ENCODE data around the gene C10orf62.

C10orf62 gene

GRCh38 chr10:97587183-97587582, 2.3 kb upstream of the C10orf62 start:
- DNase-seq, result no peak

GRCh38 chr10:97590082-97590747, 694 bp downstream of the C10orf62 start:
- no peak for DNase-seq

GRCh38 chr10:97590748-97591495, 1.4 kb downstream of the C10orf62 start:
- DNase-seq, result no peak

- DNase-seq, result peak; percentile 39
Observed at GRCh38 chr10:97593421-97593820, 3.9 kb downstream of the C10orf62 start.

GRCh38 chr10:97596101-97597082, 6.9 kb downstream of the C10orf62 start:
- peak; percentile 93 for DNase-seq

GRCh38 chr10:97597778-97598177, 8.3 kb downstream of the C10orf62 start:
- DNase-seq, result peak; percentile 25

GRCh38 chr10:97598407-97599271, 9.1 kb downstream of the C10orf62 start:
- no peak for DNase-seq

GRCh38 chr10:97599272-97599619, 9.7 kb downstream of the C10orf62 start:
- DNase-seq, result no peak

- no peak for DNase-seq
Observed at GRCh38 chr10:97600616-97601015, 11.1 kb downstream of the C10orf62 start.

GRCh38 chr10:97601268-97602215, 12.0 kb downstream of the C10orf62 start:
- no peak for DNase-seq

- DNase-seq, result no peak
Observed at GRCh38 chr10:97607095-97607636, 17.6 kb downstream of the C10orf62 start.

- no peak for DNase-seq
Observed at GRCh38 chr10:97608991-97609561, 19.6 kb downstream of the C10orf62 start.

- no peak for DNase-seq
Observed at GRCh38 chr10:97611473-97611872, 22.0 kb downstream of the C10orf62 start.

- peak; percentile 37 for DNase-seq
Observed at GRCh38 chr10:97612386-97612785, 22.9 kb downstream of the C10orf62 start.

GRCh38 chr10:97618285-97618684, 28.8 kb downstream of the C10orf62 start:
- no peak for DNase-seq

GRCh38 chr10:97618733-97619132, 29.2 kb downstream of the C10orf62 start:
- DNase-seq, result no peak

- no peak for DNase-seq
Observed at GRCh38 chr10:97623277-97623676, 33.8 kb downstream of the C10orf62 start.

- no peak for DNase-seq
Observed at GRCh38 chr10:97627731-97628130, 38.2 kb downstream of the C10orf62 start.

- no peak for DNase-seq
Observed at GRCh38 chr10:97628228-97628627, 38.7 kb downstream of the C10orf62 start.

GRCh38 chr10:97629289-97629688, 39.8 kb downstream of the C10orf62 start:
- no peak for DNase-seq
